CD8-positive, alpha-beta memory T cell (primary cell): ENCODE results near the gene HOXA5. TPM values are rescaled to one million over a fixed set of nuclear protein-coding genes. Genes with fewer than 3 reads are reported as not detected.
A peak's percentile ranks its signal among the peaks of the same experiment; 100 is the strongest.

Experiments used
- CTCF ChIA-PET: fragments of 350-600 bp; sonication (Branson Sonifier 250); formaldehyde crosslinking; loops from one replicate; lab custom pipeline; 2021; ENCODE audit warnings: antibody characterized with exemption; lab: Charles Lee
- POLR2A ChIA-PET: fragments of 350-600 bp; sonication (Branson Sonifier 250); formaldehyde crosslinking; loops from one replicate; lab custom pipeline; 2021; ENCODE audit warnings: antibody characterized with exemption; lab: Charles Lee
- DNase-seq, 5 donors: peaks; one replicate each; pipeline versions ENCODE4 v3.0.0 to v3.0.0-alpha.2; 2020 to 2022; ENCODE audit warnings: mixed read lengths in 1 of 5
- H3K27ac ChIP-seq: one replicate; pipeline ENCODE4 v1.7.0; 2013; ENCODE audit warnings: low read depth, mild to moderate bottlenecking, low read length, moderate library complexity
- H3K27me3 ChIP-seq: 2 replicates; pipeline ENCODE4 v1.7.0; 2013; ENCODE audit warnings: low read length, mild to moderate bottlenecking; ENCODE audit not compliant: insufficient read depth, poor library complexity, severe bottlenecking
- H3K36me3 ChIP-seq: 2 replicates; pipeline ENCODE4 v1.7.0; 2013; ENCODE audit warnings: mild to moderate bottlenecking, low read length, moderate library complexity; ENCODE audit not compliant: insufficient read depth
- H3K4me1 ChIP-seq: 2 replicates; pipeline ENCODE4 v1.7.0; 2013; ENCODE audit warnings: mild to moderate bottlenecking, low read length, moderate library complexity; ENCODE audit not compliant: insufficient read depth
- H3K4me3 ChIP-seq: 2 replicates; pipeline ENCODE4 v1.7.0; 2013; ENCODE audit warnings: mild to moderate bottlenecking, low read length
- H3K9me3 ChIP-seq: 2 replicates; pipeline ENCODE4 v1.7.0; 2013; ENCODE audit warnings: mild to moderate bottlenecking, low read length
- H3K27ac Mint-ChIP-seq, 8 donors: one replicate each; pipeline ENCODE4 v1.8.0; 2020 to 2021; ENCODE audit warnings: mixed read lengths in 8 of 8, mild to moderate bottlenecking in 6 of 8, inconsistent platforms in 3 of 8, moderate library complexity in 3 of 8
- H3K27me3 Mint-ChIP-seq, 2 donors: one replicate each; pipeline ENCODE4 v1.8.0; 2020 to 2021; ENCODE audit warnings: mixed read lengths in 2 of 2, mild to moderate bottlenecking in 1 of 2, moderate library complexity in 1 of 2
- H3K36me3 Mint-ChIP-seq, 3 donors: one replicate each; pipeline ENCODE4 v1.8.0; 2020 to 2021; ENCODE audit warnings: mixed read lengths in 3 of 3, inconsistent platforms in 1 of 3, mild to moderate bottlenecking in 1 of 3
- H3K4me1 Mint-ChIP-seq, 3 donors: one replicate each; pipeline ENCODE4 v1.8.0; 2020 to 2021; ENCODE audit warnings: mixed read lengths in 3 of 3, inconsistent platforms in 1 of 3, mild to moderate bottlenecking in 1 of 3
- H3K4me3 Mint-ChIP-seq, 7 donors: one replicate each; pipeline ENCODE4 v1.8.0; 2020 to 2021; ENCODE audit warnings: mixed read lengths in 7 of 7, mild to moderate bottlenecking in 6 of 7, moderate library complexity in 4 of 7, inconsistent platforms in 2 of 7
- H3K9me3 Mint-ChIP-seq, 5 donors: one replicate each; pipeline ENCODE4 v1.8.0; 2020 to 2022; ENCODE audit warnings: mixed read lengths in 5 of 5, mild to moderate bottlenecking in 3 of 5, moderate library complexity in 2 of 5, inconsistent platforms in 1 of 5
- polyA plus RNA-seq: library from polyadenylated mRNA; unstranded; fragments of 300-500 nt; fragmentation: Illumina TruSeq; gene quantifications from one replicate; pipeline ENCODE4 v1.2.3, GENCODE V29; 2021
- total RNA-seq, 2 experiments: library from RNA; stranded (reverse); gene quantifications; one replicate each; pipeline ENCODE4 v1.2.3, GENCODE V29; 2021

The HOXA5 gene
- total and polyA plus RNA-seq, 3 experiments from 2014 or later = not detected

DNA sequence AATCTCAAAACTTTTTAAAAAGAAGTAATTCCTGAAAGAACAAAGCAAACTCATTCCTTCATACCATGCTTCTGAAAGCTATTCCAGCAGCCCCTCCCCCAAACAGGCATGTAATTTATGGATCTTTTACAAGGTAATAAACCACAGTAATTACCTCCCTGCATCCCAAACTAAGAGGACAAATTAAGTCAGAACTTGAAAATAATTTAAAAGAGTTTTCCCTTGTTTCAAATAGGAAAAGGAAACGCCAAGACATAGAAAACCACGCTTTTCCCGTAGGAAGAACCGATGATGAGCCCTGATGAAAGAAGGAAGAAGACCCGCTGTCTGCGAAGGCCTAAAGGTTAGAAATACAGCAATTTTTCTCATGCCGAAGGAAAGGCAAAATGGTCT lies 21.8 kb downstream of the HOXA5 start:
- peaks cover 5% of the 10 kb centered on the region for H3K27me3 ChIP-seq
- no peaks in the 10 kb centered on the region for H3K4me1 ChIP-seq
- no peaks in the 10 kb centered on the region for H3K9me3 Mint-ChIP-seq
- H3K4me3 Mint-ChIP-seq = no peak overlapping the region
- DNase-seq = no peak
- no peaks in the 10 kb centered on the region for H3K9me3 ChIP-seq
- no peak overlapping the region for H3K4me3 ChIP-seq
- ChIA-PET POLR2A (no interaction called here), CTCF (no interaction called here)
- no peak overlapping the region for H3K27ac Mint-ChIP-seq
- H3K27me3 Mint-ChIP-seq = peaks cover 19 to 42% of the 10 kb centered on the region in 2 donors
- H3K36me3 Mint-ChIP-seq = no peaks in the 10 kb centered on the region
- no peak overlapping the region for H3K27ac ChIP-seq
- H3K36me3 ChIP-seq = no peaks in the 10 kb centered on the region
- H3K4me1 Mint-ChIP-seq = no peaks in the 10 kb centered on the region

DNA sequence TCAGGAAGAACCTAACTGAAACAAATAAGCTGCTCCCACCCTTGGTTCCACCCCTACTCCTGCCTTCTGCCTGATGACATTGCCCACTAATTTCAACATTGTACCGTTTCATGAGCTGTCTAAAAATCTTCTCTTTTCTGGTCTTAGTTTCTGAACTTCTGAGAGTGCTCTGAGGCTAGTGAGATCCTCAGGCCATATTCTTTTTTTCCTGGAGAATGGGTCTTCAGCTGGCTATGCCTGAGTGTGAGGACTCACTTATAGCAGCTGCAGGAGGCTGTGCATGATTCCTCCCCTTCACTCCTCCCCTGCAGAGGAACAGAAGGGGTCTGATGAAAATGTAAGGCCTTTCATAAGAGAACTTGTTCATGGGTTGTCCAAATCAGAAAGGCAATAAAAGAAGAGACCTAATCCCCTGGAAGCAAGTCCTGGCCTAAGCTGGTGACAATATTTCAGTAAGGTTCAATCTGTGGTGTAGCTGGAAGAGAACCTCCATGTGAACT lies 24.0 kb downstream of the HOXA5 start:
- Histone ChIP-seq H3K9me3 (no peaks in the 10 kb centered on the region), H3K27ac (no peak overlapping the region), H3K4me1 (no peaks in the 10 kb centered on the region), H3K27me3 (no peaks in the 10 kb centered on the region), H3K4me3 (no peak overlapping the region), H3K36me3 (no peaks in the 10 kb centered on the region)
- Mint-ChIP-seq H3K4me3 (no peak overlapping the region), H3K27ac (no peak overlapping the region), H3K27me3 (peaks cover 9 to 22% of the 10 kb centered on the region in 2 donors), H3K4me1 (no peaks in the 10 kb centered on the region), H3K9me3 (no peaks in the 10 kb centered on the region), H3K36me3 (no peaks in the 10 kb centered on the region)
- no peak for DNase-seq
- POLR2A ChIA-PET = no interaction called here
- CTCF ChIA-PET = no interaction called here

DNA sequence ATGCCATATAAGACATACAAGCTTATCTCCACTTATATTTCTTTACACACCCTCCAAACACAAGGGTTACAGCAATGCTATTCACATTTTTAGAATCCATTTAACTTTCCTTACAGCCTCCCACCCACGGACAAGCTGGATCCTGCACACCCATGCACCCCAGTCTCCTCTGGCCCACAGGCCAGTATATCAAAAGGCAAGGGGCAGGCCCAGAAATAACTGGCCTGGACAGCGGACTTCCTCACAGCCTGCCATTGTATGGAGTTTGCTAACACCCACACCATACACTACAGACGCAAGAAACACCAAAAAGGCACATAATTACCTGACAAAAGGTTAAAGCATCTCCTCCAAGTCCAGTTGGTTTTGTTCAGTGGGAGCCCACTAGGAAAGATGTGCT lies 24.9 kb downstream of the HOXA5 start:
- no peaks in the 10 kb centered on the region for H3K4me1 Mint-ChIP-seq
- Histone ChIP-seq H3K9me3 (no peaks in the 10 kb centered on the region), H3K4me3 (no peak overlapping the region), H3K4me1 (no peaks in the 10 kb centered on the region), H3K36me3 (no peaks in the 10 kb centered on the region), H3K27ac (no peak overlapping the region), H3K27me3 (no peaks in the 10 kb centered on the region)
- H3K9me3 Mint-ChIP-seq = no peaks in the 10 kb centered on the region
- DNase-seq = no peak
- CTCF ChIA-PET = no interaction called here
- H3K4me3 Mint-ChIP-seq = no peak overlapping the region
- no peaks in the 10 kb centered on the region for H3K36me3 Mint-ChIP-seq
- POLR2A ChIA-PET = no interaction called here
- no peak overlapping the region for H3K27ac Mint-ChIP-seq
- H3K27me3 Mint-ChIP-seq = peaks cover 8 to 17% of the 10 kb centered on the region in 2 donors

GRCh38 chr7:27117887-27118491 lies 25.5 kb downstream of the HOXA5 start:
- Mint-ChIP-seq H3K36me3 (no peaks in the 10 kb centered on the region), H3K4me3 (no peak overlapping the region), H3K27me3 (peaks cover 10 to 17% of the 10 kb centered on the region in 2 donors), H3K9me3 (no peaks in the 10 kb centered on the region), H3K4me1 (no peaks in the 10 kb centered on the region), H3K27ac (no peak overlapping the region)
- no peak for DNase-seq
- Histone ChIP-seq H3K27me3 (no peaks in the 10 kb centered on the region), H3K4me3 (no peak overlapping the region), H3K9me3 (no peaks in the 10 kb centered on the region), H3K27ac (no peak overlapping the region), H3K4me1 (no peaks in the 10 kb centered on the region), H3K36me3 (no peaks in the 10 kb centered on the region)
- ChIA-PET CTCF (no interaction called here), POLR2A (no interaction called here)

DNA sequence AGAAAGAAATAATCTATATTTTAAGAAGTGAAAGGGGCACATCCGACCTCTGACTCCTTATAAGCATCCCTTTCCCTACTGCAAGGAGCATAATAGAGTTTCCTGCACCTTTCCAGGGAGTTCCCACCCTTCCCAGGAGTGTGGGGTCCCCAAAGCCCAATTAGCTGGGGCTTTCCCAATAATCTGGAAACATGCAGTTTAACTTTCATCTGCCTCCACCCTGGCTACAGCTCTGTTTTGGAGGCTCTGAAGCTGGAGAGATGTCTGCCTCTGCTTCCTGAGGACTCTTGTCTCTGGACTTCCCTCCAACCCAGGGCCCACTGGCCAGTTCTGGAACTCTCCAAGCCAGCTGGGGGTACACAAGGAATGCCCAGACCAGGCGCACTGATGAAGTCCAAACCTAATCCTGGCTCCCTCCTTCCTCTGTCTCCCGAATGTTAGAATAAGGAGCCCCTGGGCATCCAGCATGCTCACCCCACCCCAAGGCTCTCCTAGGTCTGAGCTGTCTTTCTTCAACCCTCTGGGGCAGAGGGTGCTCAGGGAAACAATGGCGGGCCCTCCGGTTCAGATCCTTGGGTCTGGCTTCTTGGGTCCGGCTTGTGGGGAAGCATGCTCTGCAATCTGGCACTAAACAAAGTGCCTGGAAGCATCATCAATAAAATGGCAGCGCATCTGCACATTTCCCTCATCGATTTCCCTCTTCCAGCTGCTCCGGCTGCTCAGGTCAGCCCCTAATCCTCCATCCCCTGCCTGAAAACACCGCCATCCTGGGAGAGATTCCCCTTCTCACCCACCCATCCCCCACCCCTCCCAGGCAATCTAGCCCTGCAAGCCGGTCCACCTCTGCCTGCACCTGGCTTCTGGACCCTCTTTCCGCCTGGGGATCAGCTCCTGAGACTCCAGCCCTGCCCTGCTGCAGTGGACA lies 26.3 kb downstream of the HOXA5 start:
- Mint-ChIP-seq H3K36me3 (no peaks in the 10 kb centered on the region), H3K27me3 (peaks cover 11 to 18% of the 10 kb centered on the region in 2 donors), H3K4me3 (no peak overlapping the region), H3K4me1 (no peaks in the 10 kb centered on the region), H3K9me3 (no peaks in the 10 kb centered on the region), H3K27ac (no peak overlapping the region)
- Histone ChIP-seq H3K4me1 (no peaks in the 10 kb centered on the region), H3K27me3 (no peaks in the 10 kb centered on the region), H3K27ac (no peak overlapping the region), H3K9me3 (no peaks in the 10 kb centered on the region), H3K36me3 (no peaks in the 10 kb centered on the region), H3K4me3 (no peak overlapping the region)
- ChIA-PET CTCF (no interaction called here), POLR2A (no interaction called here)
- DNase-seq = no peak

- CTCF ChIA-PET = no interaction called here
- POLR2A ChIA-PET = no interaction called here
Observed at GRCh38 chr7:27116031-27116961, 27.2 kb downstream of the HOXA5 start.

GRCh38 chr7:27115221-27116026 lies 28.1 kb downstream of the HOXA5 start:
- Mint-ChIP-seq H3K27ac (no peak overlapping the region), H3K9me3 (no peaks in the 10 kb centered on the region), H3K4me3 (no peak overlapping the region), H3K4me1 (no peaks in the 10 kb centered on the region), H3K36me3 (no peaks in the 10 kb centered on the region), H3K27me3 (peaks cover 13 to 25% of the 10 kb centered on the region in 2 donors)
- ChIA-PET POLR2A (no interaction called here), CTCF (no interaction called here)
- Histone ChIP-seq H3K27me3 (no peaks in the 10 kb centered on the region), H3K4me1 (no peaks in the 10 kb centered on the region), H3K36me3 (no peaks in the 10 kb centered on the region), H3K4me3 (no peak overlapping the region), H3K27ac (no peak overlapping the region), H3K9me3 (no peaks in the 10 kb centered on the region)
- DNase-seq = no peak

More at GRCh38 chr7:27116031-27116961, 27.2 kb downstream of the HOXA5 start:
- Mint-ChIP-seq H3K36me3 (no peaks in the 10 kb centered on the region), H3K9me3 (no peaks in the 10 kb centered on the region), H3K4me1 (no peaks in the 10 kb centered on the region), H3K27ac (peak overlapping the region in 1 of 8 donors; percentile 21), H3K4me3 (no peak overlapping the region), H3K27me3 (peaks cover 13 to 25% of the 10 kb centered on the region in 2 donors)
- no peak overlapping the region for H3K4me3 ChIP-seq
- H3K36me3 ChIP-seq = no peaks in the 10 kb centered on the region
- H3K9me3 ChIP-seq = no peaks in the 10 kb centered on the region
- no peak overlapping the region for H3K27ac ChIP-seq
- H3K4me1 ChIP-seq = no peaks in the 10 kb centered on the region
- no peak for DNase-seq
- no peaks in the 10 kb centered on the region for H3K27me3 ChIP-seq
